GM12878 (cell line): Measurements from ENCODE around the gene MFNG. TPM values are rescaled to one million over a fixed set of nuclear protein-coding genes. Genes with fewer than 3 reads are reported as not detected.
A peak's percentile ranks its signal among the peaks of the same experiment; 100 is the strongest.

Experiments
- ATAC-seq: fragments of 200-7000 bp; cut with Tn5 transposase; 3 replicates; pipeline ENCODE4 v1.9.1; 2020; ENCODE audit warnings: mild to moderate bottlenecking, moderate library complexity
- BruUV-seq: library from RNA; stranded (reverse); fragments of 400-500 nt; replicated peaks from 2 replicates; lab custom pipeline; 2021; lab: Mats Ljungman, UMichigan
- CTCF ChIA-PET: fragments of 300-600 bp; sonication (Branson Sonifier 250); formaldehyde crosslinking; extraction: SDS; loops from one replicate; lab custom pipeline; 2021; ENCODE audit warnings: inconsistent platforms; lab: Yijun Ruan, JAX
- POLR2A ChIA-PET: fragments of 350-600 bp; formaldehyde crosslinking; extraction: SDS; loops from one replicate; lab custom pipeline; 2021; ENCODE audit warnings: inconsistent platforms; lab: Charles Lee
- RAD21 ChIA-PET: fragments of 300-600 bp; sonication (Branson Sonifier 250); formaldehyde crosslinking; loops from one replicate; lab custom pipeline; 2023; ENCODE audit warnings: antibody characterized with exemption; ENCODE audit not compliant: unreplicated experiment; lab: Charles Lee
- SMC1A ChIA-PET: fragments of 300-600 bp; sonication (Branson Sonifier 250); formaldehyde crosslinking; loops from one replicate; lab custom pipeline; 2023; ENCODE audit not compliant: unreplicated experiment, uncharacterized antibody; lab: Charles Lee
- DNase-seq: peaks from one replicate; pipeline ENCODE4 v3.0.0-alpha.2; 2011; ENCODE audit warnings: low read depth, low spot score
- FAIRE-seq: peaks from 3 replicates; lab custom pipeline; 2011; peaks lifted over from hg19 to GRCh38; lab: Jason Lieb, UNC
- H2AFZ ChIP-seq: 2 replicates; pipeline ENCODE4 v1.6.0; 2011; ENCODE audit warnings: low read depth, low read length, control low read depth; ENCODE audit not compliant: control insufficient read depth
- H3K27ac ChIP-seq: 2 replicates; pipeline ENCODE4 v1.5.1; 2011; ENCODE audit warnings: control low read depth; ENCODE audit not compliant: control insufficient read depth, insufficient read depth
- H3K27me3 ChIP-seq, 2 experiments: replicated peaks in 1 of 2; 2 replicates each; pipeline versions ENCODE4 v1.6.0 to v1.6.1; 2011; ENCODE audit warnings: low read length in 1 of 2; ENCODE audit not compliant: control insufficient read depth in 2 of 2, insufficient read depth in 2 of 2
- H3K36me3 ChIP-seq, 2 experiments: 2 replicates each; pipeline ENCODE4 v1.5.1; 2011; ENCODE audit warnings: low read length in 1 of 2; ENCODE audit not compliant: control insufficient read depth in 2 of 2, insufficient read depth in 2 of 2
- H3K4me1 ChIP-seq: 2 replicates; pipeline ENCODE4 v1.6.1; 2011; ENCODE audit warnings: mild to moderate bottlenecking, low read length, moderate library complexity, mixed read lengths; ENCODE audit not compliant: control insufficient read depth, insufficient read depth
- H3K4me2 ChIP-seq: 2 replicates; pipeline ENCODE4 v1.6.0; 2011; ENCODE audit warnings: control low read depth; ENCODE audit not compliant: control insufficient read depth, insufficient read depth
- H3K4me3 ChIP-seq: fragments of 200-600 bp; sonication (generic); 2 replicates; pipeline ENCODE4 v1.5.1; 2016
- H3K79me2 ChIP-seq: 2 replicates; pipeline ENCODE4 v1.6.0; 2011; ENCODE audit warnings: low read length; ENCODE audit not compliant: control insufficient read depth, insufficient read depth
- H3K9ac ChIP-seq: 2 replicates; pipeline ENCODE4 v1.8.0; 2011; ENCODE audit warnings: low read length, control low read depth, mixed read lengths; ENCODE audit not compliant: control insufficient read depth, insufficient read depth
- H3K9me3 ChIP-seq: replicated peaks from 3 replicates; pipeline ENCODE4 v1.5.1; 2011; ENCODE audit warnings: mild to moderate bottlenecking, low read length; ENCODE audit not compliant: control insufficient read depth, insufficient read depth
- H4K20me1 ChIP-seq: 2 replicates; pipeline ENCODE4 v1.6.0; 2011; ENCODE audit not compliant: control insufficient read depth, insufficient read depth
- CBX5 ChIP-seq: sonication (generic); IDR thresholded peaks from 2 replicates; pipeline ENCODE4 v1.6.1; 2016; ENCODE audit warnings: low read depth, moderate library complexity, mild to moderate bottlenecking, inconsistent platforms
- CREB1 ChIP-seq: IDR thresholded peaks from 2 replicates; pipeline ENCODE4 v1.6.1; 2012; ENCODE audit warnings: low read depth, mild to moderate bottlenecking, inconsistent platforms
- CREM ChIP-seq: IDR thresholded peaks from 2 replicates; pipeline ENCODE4 v1.6.1; 2014; ENCODE audit warnings: antibody characterized with exemption, low read depth
- CTCF ChIP-seq, 3 experiments: IDR thresholded peaks in 2 of 3; conservative IDR thresholded peaks in 1 of 3; 2 replicates each; pipeline ENCODE4 v1.5.1; 2011; ENCODE audit warnings: low read depth in 3 of 3, low read length in 3 of 3, mild to moderate bottlenecking in 3 of 3, control low read depth in 2 of 3, moderate library complexity in 2 of 3, inconsistent platforms in 1 of 3, mixed read lengths in 1 of 3; ENCODE audit not compliant: control insufficient read depth in 2 of 3, insufficient read depth in 1 of 3; ENCODE audit errors: extremely low read depth in 1 of 3
- EED ChIP-seq: sonication (generic); IDR thresholded peaks from 2 replicates; pipeline ENCODE4 v1.6.1; 2016; ENCODE audit warnings: antibody characterized with exemption, low read depth
- ETV6 ChIP-seq, 2 experiments: fragments of 450-650 bp in 1 of 2; IDR thresholded peaks in 1 of 2; conservative IDR thresholded peaks in 1 of 2; 2 replicates each; pipeline ENCODE4 v1.6.1; 2014; ENCODE audit warnings: antibody characterized with exemption in 1 of 2, borderline replicate concordance in 1 of 2, low read depth in 1 of 2, mild to moderate bottlenecking in 1 of 2, moderate library complexity in 1 of 2
- HDGF ChIP-seq: fragments of 450-650 bp; IDR thresholded peaks from 2 replicates; pipeline ENCODE4 v1.6.1; 2016; ENCODE audit warnings: antibody characterized with exemption
- MLLT1 ChIP-seq: fragments of 450-650 bp; IDR thresholded peaks from 2 replicates; pipeline ENCODE4 v1.6.1; 2016; ENCODE audit warnings: mild to moderate bottlenecking
- NR2F1 ChIP-seq: fragments of 450-650 bp; conservative IDR thresholded peaks from 2 replicates; pipeline ENCODE4 v1.6.1; 2017; ENCODE audit warnings: mild to moderate bottlenecking
- RB1 ChIP-seq: fragments of 450-650 bp; formaldehyde crosslinking; IDR thresholded peaks from 2 replicates; pipeline ENCODE4 v1.6.1; 2017; ENCODE audit warnings: mild to moderate bottlenecking, borderline replicate concordance
- RUNX3 ChIP-seq: IDR thresholded peaks from 2 replicates; pipeline ENCODE4 v1.6.1; 2012; ENCODE audit warnings: low read length, inconsistent platforms
- SREBF1 ChIP-seq: IDR thresholded peaks from 2 replicates; pipeline ENCODE4 v1.6.1; 2012; ENCODE audit warnings: mild to moderate bottlenecking, low read length
- YY1 ChIP-seq: IDR thresholded peaks from 2 replicates; pipeline ENCODE4 v1.6.1; 2011; ENCODE audit warnings: low read depth, mild to moderate bottlenecking, low read length
- ZBTB11 ChIP-seq: fragments of 450-650 bp; formaldehyde crosslinking; IDR thresholded peaks from 2 replicates; pipeline ENCODE4 v1.5.0; 2022; ENCODE audit warnings: mild to moderate bottlenecking, missing genetic modification characterization
- ZNF24 ChIP-seq: fragments of 450-650 bp; IDR thresholded peaks from 2 replicates; pipeline ENCODE4 v1.6.1; 2017; ENCODE audit warnings: antibody characterized with exemption, mild to moderate bottlenecking
- WGBS: methylation state at CpG from one replicate; pipeline ENCODE4 v1.1.6; 2016; ENCODE audit warnings: low lambda C conversion rate; ENCODE audit not compliant: insufficient replicate concordance, insufficient coverage; ENCODE audit errors: missing lambda C conversion rate; 5-methylcytosine and 5-hydroxymethylcytosine counted together
- in situ Hi-C: fragments of 300-500 bp; cut with MboI; formaldehyde crosslinking; loops from 9 replicates; pipeline ENCODE4 v1.14.3; 2018; ENCODE audit warnings: mixed read lengths
- intact Hi-C: fragments of 100-400 bp; cut with micrococcal nuclease; formaldehyde crosslinking; loops from one replicate; pipeline ENCODE4 v1.14.2; 2022; ENCODE audit not compliant: unreplicated experiment
- polyA plus RNA-seq, 11 experiments: library from polyadenylated mRNA; depleted of rRNA in 4 of 11; unstranded in 6 of 11; stranded (reverse) in 5 of 11; fragments of >200 nt; fragmentation: Nextera tagmentation in 4 of 11; fragmentation: Illumina TruSeq in 1 of 11; extraction: Ambion mirVana in 4 of 11; extraction: Trizol in 1 of 11; gene quantifications; 1 replicate in 1 of 11; 2 replicates in 10 of 11; pipeline versions ENCODE4 v1.2.1 to v1.2.3, GENCODE V29; 2011 to 2016; ENCODE audit warnings: inconsistent platforms in 2 of 11, missing spikeins in 2 of 11, low read depth in 1 of 11
- total RNA-seq, 4 experiments: library from RNA; depleted of rRNA in 3 of 4; stranded (reverse); fragments of >200 nt in 3 of 4; fragmentation: Illumina TruSeq in 1 of 4; extraction: Trizol in 1 of 4; gene quantifications; 2 replicates each; pipeline versions ENCODE4 v1.2.1 to v1.2.3, GENCODE V29; 2013 to 2021

The MFNG gene
- total and polyA plus RNA-seq, 10 of the 15 experiments (the other 5 are each of a cell fraction or from before 2014, with no cell fraction given) = 11.5 to 117 (median 68.5) TPM

DNA sequence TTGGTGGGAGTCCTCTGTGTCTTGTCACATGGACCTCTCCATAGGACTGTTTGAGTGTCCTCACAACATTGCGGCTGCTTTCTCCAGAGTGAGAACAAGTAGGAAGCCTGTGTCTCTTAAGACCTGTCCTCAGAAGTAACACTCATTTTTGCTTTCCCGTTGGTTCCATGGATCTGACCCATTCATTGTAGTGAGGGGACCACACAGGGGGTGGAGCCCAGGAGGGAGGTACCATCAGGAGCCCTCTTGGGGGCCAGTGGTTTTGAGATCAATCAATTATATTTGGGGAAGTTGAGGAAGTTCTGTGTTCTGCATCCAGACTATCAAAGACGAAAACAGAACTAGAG is 53.5 kb downstream of the MFNG start (continued):
- TF ChIP-seq CTCF (IDR thresholded peaks at IDR 0.05 in 2 of 3, conservative IDR thresholded peaks at IDR 0.05 in 1 of 3; ENCODE audit: control insufficient read depth in 2 of 3, extremely low read depth in 1 of 3, insufficient read depth in 1 of 3, low read depth in 3 of 3, low read length in 3 of 3) (no peak), ZNF24 (no peak), ZBTB11 (CRISPR knock-in tag) (no peak)

GRCh38 chr22:37431801-37432707 is 54.1 kb downstream of the MFNG start:
- Histone ChIP-seq H3K27ac (no peak overlapping the region), H3K9me3 (peaks cover 3% of the 10 kb centered on the region; the same call in 1 of the 3 replicates), H2AFZ (no peak overlapping the region), H3K9ac (no peak overlapping the region), H3K4me3 (no peak overlapping the region), H3K36me3 (no peaks in the 10 kb centered on the region), H4K20me1 (no peaks in the 10 kb centered on the region), H3K27me3 (peaks cover 6 to 11% of the 10 kb centered on the region in 2 experiments), H3K79me2 (no peaks in the 10 kb centered on the region), H3K4me2 (no peak overlapping the region), H3K4me1 (no peaks in the 10 kb centered on the region)
- CTCF ChIA-PET = interaction anchor here (0.7 to 4.6 kb wide), 6 partner anchors 8 to 897 kb away, joined by 3 to 72 read pairs (median 3); no protein-coding TSS in a partner anchor
- WGBS = 23% methylated on average over 13 of the region's 14 CpGs
- intact Hi-C loops (no loop called here), in situ Hi-C loops (no loop called here)
- SMC1A ChIA-PET = interaction anchor here (5.2 kb wide), 1 partner anchor 116 kb away, joined by 40 read pairs; no protein-coding TSS in a partner anchor
- no TSS peak for BruUV-seq
- RAD21 ChIA-PET = interaction anchor here (1.7 to 4.4 kb wide), 2 partner anchors 115 to 118 kb away, joined by 3 to 36 read pairs; no protein-coding TSS in a partner anchor
- peak; percentile 34; the same call in 2 of the 3 replicates for ATAC-seq
- no peak for FAIRE-seq
- no peak for DNase-seq
- POLR2A ChIA-PET = interaction anchor here (0.7 kb wide), 1 partner anchor 147 kb away, joined by 4 read pairs; no protein-coding TSS in a partner anchor
- TF ChIP-seq RB1 (no peak), NR2F1 (no peak), MLLT1 (no peak), SREBF1 (no peak), CREM (0 out of 2 replicates have a peak, but pooled peaks have one; percentile 30), CBX5 (peak; percentile 80; the same call in 1 of the 2 replicates), YY1 (no peak), RUNX3 (peak; percentile 76), HDGF (no peak), CREB1 (peak; percentile 75), ETV6 (conservative IDR thresholded peaks at IDR 0.05 in 1 of 2, IDR thresholded peaks at IDR 0.05 in 1 of 2; ENCODE audit: borderline replicate concordance in 1 of 2, low read depth in 1 of 2) (no peak), EED (no peak)
